ENCODE data around the gene MACROD1. TPM values are rescaled to one million over a fixed set of nuclear protein-coding genes. Genes with fewer than 3 reads are reported as not detected.

MACROD1 gene
- total RNA-seq, 3 donors from 2014 or later (not counting 1 experiment from before 2014, with no cell fraction given), result 0.73 to 3.3 (median 1.8) TPM

- H3K27ac ChIP-seq (ENCODE audit: low read length), result no peak overlapping the region
- peak; percentile 83 to 88 (median 84) for ATAC-seq
- no peak overlapping the region for H3K27ac Mint-ChIP-seq
- peaks cover 19% of the 10 kb centered on the region for H3K4me1 ChIP-seq (ENCODE audit: control insufficient read depth, insufficient read depth, low read length)
- no peaks in the 10 kb centered on the region for H3K9me3 ChIP-seq (ENCODE audit: control insufficient read depth, insufficient read depth, low read length)
- TF ChIP-seq CTCF (IDR thresholded peaks at IDR 0.05), result peak; percentile 83
- peak overlapping the region; percentile 25 for H3K4me3 Mint-ChIP-seq
- peaks cover 6 to 19% of the 10 kb centered on the region in 2 donors for H3K27me3 Mint-ChIP-seq (ENCODE audit: low read depth in 2 of 2)
- 2% methylated on average over 67 of the region's 67 CpGs for WGBS (ENCODE audit: insufficient coverage)
- no peaks in the 10 kb centered on the region for H3K9me3 Mint-ChIP-seq
- peak; percentile 70 to 89 for DNase-seq
- peaks cover 4% of the 10 kb centered on the region for H3K27me3 ChIP-seq (ENCODE audit: control insufficient read depth, insufficient read depth, low read length)
- peak overlapping the region; percentile 12 for H3K4me3 ChIP-seq (ENCODE audit: low read length)
- no peaks in the 10 kb centered on the region for H3K36me3 Mint-ChIP-seq
- peaks cover 21% of the 10 kb centered on the region for H3K36me3 ChIP-seq (ENCODE audit: control insufficient read depth, insufficient read depth, low read length)
- peaks cover 0 to 15% of the 10 kb centered on the region in 2 donors for H3K4me1 Mint-ChIP-seq
- intact Hi-C loops (cut with micrococcal nuclease), result loop anchor here (2.0 kb wide), 1 partner anchor 149 kb away; no protein-coding TSS in a partner anchor
Measured at GRCh38 chr11:64000026-64000739, 165.7 kb downstream of the MACROD1 start.

DNA sequence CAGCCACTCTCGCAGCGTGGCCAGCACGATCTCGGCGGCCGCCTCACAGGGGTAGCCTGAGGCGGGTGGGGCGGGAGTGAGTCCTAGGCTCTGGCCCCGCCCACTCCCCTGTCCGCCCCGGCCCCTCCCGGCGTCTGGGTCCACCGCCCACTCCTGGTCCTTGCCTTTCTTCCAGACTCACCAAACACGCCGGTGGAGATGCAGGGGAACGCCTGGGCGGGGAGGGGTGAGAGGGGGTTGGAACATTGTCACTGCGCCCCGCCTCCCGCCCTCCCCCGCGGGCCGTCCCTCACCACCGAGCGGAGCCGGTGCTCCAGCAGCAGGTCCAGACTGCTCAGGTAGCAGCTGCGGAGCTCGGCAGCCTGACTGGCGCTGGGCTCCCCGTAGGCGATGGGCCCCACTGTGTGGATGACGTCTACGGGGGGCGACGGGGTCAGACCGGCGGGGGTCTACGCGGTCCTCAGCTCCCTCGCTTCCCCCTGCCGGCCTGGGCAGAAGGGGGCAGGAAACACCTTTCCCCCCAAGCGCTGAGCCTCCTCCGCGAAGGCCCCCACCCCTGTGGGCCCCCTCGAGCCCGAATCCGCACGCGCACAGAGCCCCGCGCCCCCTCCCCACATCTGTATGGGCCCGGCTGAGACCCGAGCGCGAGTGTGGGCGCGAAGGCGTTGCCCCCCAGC lies 166.4 kb downstream of the MACROD1 start:
- 9% methylated on average over 55 of the region's 59 CpGs for WGBS (ENCODE audit: insufficient coverage)
- H3K4me1 ChIP-seq (ENCODE audit: control insufficient read depth, insufficient read depth, low read length), result peaks cover 19% of the 10 kb centered on the region
- peak overlapping the region; percentile 25 for H3K4me3 Mint-ChIP-seq
- intact Hi-C loops (cut with micrococcal nuclease), result loop anchor here (2.0 kb wide), 1 partner anchor 149 kb away; no protein-coding TSS in a partner anchor
- ATAC-seq (peak; percentile 53 to 61 (median 57)), DNase-seq (peak; percentile 41 to 77)
- no peak for TF ChIP-seq CTCF (IDR thresholded peaks at IDR 0.05)
- peak overlapping the region; percentile 12 for H3K4me3 ChIP-seq (ENCODE audit: low read length)
- H3K9me3 ChIP-seq (ENCODE audit: control insufficient read depth, insufficient read depth, low read length), result no peaks in the 10 kb centered on the region
- peaks cover 0 to 19% of the 10 kb centered on the region in 2 donors for H3K4me1 Mint-ChIP-seq
- H3K27me3 ChIP-seq (ENCODE audit: control insufficient read depth, insufficient read depth, low read length), result peaks cover 4% of the 10 kb centered on the region
- peaks cover 21% of the 10 kb centered on the region for H3K36me3 ChIP-seq (ENCODE audit: control insufficient read depth, insufficient read depth, low read length)
- H3K27ac Mint-ChIP-seq, result no peak overlapping the region
- no peaks in the 10 kb centered on the region for H3K9me3 Mint-ChIP-seq
- no peak overlapping the region for H3K27ac ChIP-seq (ENCODE audit: low read length)
- peaks cover 6 to 19% of the 10 kb centered on the region in 2 donors for H3K27me3 Mint-ChIP-seq (ENCODE audit: low read depth in 2 of 2)
- H3K36me3 Mint-ChIP-seq, result no peaks in the 10 kb centered on the region

DNA sequence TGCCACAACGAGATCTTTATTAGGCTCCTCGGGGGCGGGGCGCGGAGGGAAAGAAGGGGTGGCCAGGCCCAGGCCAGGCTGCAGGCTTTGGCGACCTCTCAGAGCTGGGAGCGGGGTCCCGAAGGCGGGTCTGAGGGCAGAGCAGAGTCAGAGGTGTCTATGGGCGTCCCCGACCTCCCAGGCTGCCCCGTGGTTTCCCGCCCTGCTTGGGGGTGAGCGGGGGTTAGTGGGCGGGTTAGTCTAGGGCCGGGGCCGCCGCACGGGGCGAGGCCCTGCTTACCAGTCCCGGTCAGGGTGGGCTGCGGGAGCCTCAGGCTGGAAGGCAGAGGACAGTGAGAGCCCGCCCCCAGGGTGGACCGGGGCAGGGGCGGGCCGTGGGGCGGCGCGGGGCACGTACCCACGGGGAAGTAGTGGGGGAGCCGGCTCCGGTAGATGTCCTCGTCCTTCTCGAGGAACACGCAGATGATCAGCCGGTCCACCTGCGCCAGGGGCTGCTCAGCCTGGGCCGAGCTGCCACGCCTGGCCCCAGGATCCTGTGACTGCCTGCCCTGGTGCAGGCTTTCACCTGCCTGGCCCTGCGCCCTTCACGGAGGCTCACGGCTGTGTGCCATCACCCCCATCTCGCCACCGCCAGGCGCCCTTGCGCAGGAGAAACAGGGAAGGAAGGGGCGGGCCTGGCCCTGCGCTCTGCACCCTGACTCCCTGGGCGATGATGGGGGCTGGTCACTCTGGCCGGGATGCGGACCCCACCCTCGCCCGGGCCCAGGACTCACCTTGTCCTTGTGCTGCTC lies 167.2 kb downstream of the MACROD1 start:
- WGBS (ENCODE audit: insufficient coverage), result 64% methylated on average over 54 of the region's 54 CpGs
- Mint-ChIP-seq H3K27ac (no peak overlapping the region), H3K4me1 (peaks cover 0 to 23% of the 10 kb centered on the region in 2 donors), H3K36me3 (no peaks in the 10 kb centered on the region), H3K4me3 (no peak overlapping the region), H3K27me3 (ENCODE audit: low read depth in 2 of 2) (peaks cover 2 to 15% of the 10 kb centered on the region in 2 donors), H3K9me3 (no peaks in the 10 kb centered on the region)
- H3K36me3 ChIP-seq (ENCODE audit: control insufficient read depth, insufficient read depth, low read length), result peaks cover 21% of the 10 kb centered on the region
- intact Hi-C loops (cut with micrococcal nuclease), result no loop called here
- ATAC-seq (peak in 1 of 3 donors; percentile 5), DNase-seq (peak in 1 of 2 donors; percentile 26)
- H3K4me3 ChIP-seq (ENCODE audit: low read length), result peak overlapping the region; percentile 8
- H3K27ac ChIP-seq (ENCODE audit: low read length), result no peak overlapping the region
- H3K27me3 ChIP-seq (ENCODE audit: control insufficient read depth, insufficient read depth, low read length), result peaks cover 4% of the 10 kb centered on the region
- H3K4me1 ChIP-seq (ENCODE audit: control insufficient read depth, insufficient read depth, low read length), result peaks cover 19% of the 10 kb centered on the region
- no peak for TF ChIP-seq CTCF (IDR thresholded peaks at IDR 0.05)
- H3K9me3 ChIP-seq (ENCODE audit: control insufficient read depth, insufficient read depth, low read length), result no peaks in the 10 kb centered on the region
